ENCODE results near the gene LAMC1.

LAMC1 gene

GRCh38 chr1:183167676-183168075 lies 144.5 kb downstream of the LAMC1 start:
- no peak overlapping the region for H2AFZ ChIP-seq (ENCODE audit: low read length)
- no peaks in the 10 kb centered on the region for H3K79me1 ChIP-seq (ENCODE audit: low read depth, low read length)
- no peak overlapping the region for H3K14ac ChIP-seq (ENCODE audit: low read length)
- no peak overlapping the region for H3K23ac ChIP-seq (ENCODE audit: low read depth, low read length, poor library complexity)
- H2BK15ac ChIP-seq (ENCODE audit: low read length) = no peak overlapping the region
- no peaks in the 10 kb centered on the region for H3K9me3 ChIP-seq (replicated peaks in 1 of 2; ENCODE audit: control insufficient read depth in 2 of 2, insufficient read depth in 1 of 2, low read depth in 1 of 2, low read length in 2 of 2)
- H3K27ac ChIP-seq (replicated peaks; ENCODE audit: low read length) = no peak overlapping the region
- no peak overlapping the region for H3K4me3 ChIP-seq (ENCODE audit: low read length in 2 of 2)
- no peak overlapping the region for H4K91ac ChIP-seq (ENCODE audit: low read depth, low read length, poor library complexity)
- H3K27me3 ChIP-seq (ENCODE audit: control insufficient read depth in 3 of 3, insufficient read depth in 3 of 3, low read depth in 1 of 3, low read length in 3 of 3) = no peaks in the 10 kb centered on the region
- H3K4me2 ChIP-seq (ENCODE audit: insufficient read depth, low read length, poor library complexity, severe bottlenecking) = no peak overlapping the region
- no peak overlapping the region for H3K18ac ChIP-seq (ENCODE audit: low read length)
- H3K4me1 ChIP-seq (ENCODE audit: control insufficient read depth in 2 of 2, insufficient read depth in 1 of 2, low read depth in 1 of 2, low read length in 2 of 2) = peaks cover 7 to 18% of the 10 kb centered on the region in 2 donors
- no peak overlapping the region for H2BK120ac ChIP-seq (ENCODE audit: low read depth, low read length)
- H3K36me3 ChIP-seq (replicated peaks in 1 of 2; ENCODE audit: control insufficient read depth in 2 of 2, insufficient read depth in 2 of 2, low read length in 2 of 2) = no peaks in the 10 kb centered on the region
- H2BK5ac ChIP-seq (ENCODE audit: low read length) = no peak overlapping the region
- DNase-seq (ENCODE audit: low spot score) = no peak
- no peak overlapping the region for H2AK5ac ChIP-seq (ENCODE audit: low read depth, low read length)
- WGBS, 2 donors (ENCODE audit: extremely low coverage in 2 of 2, insufficient read length in 2 of 2, insufficient replicate concordance in 1 of 2) = no CpG with 5 or more reads among the region's 1 CpG
- H3K9ac ChIP-seq (ENCODE audit: low read depth, low read length, poor library complexity) = no peak overlapping the region
- no peak overlapping the region for H3K4ac ChIP-seq (ENCODE audit: low read length)
- no peak overlapping the region for H2BK12ac ChIP-seq (ENCODE audit: low read length)
- no peak overlapping the region for H4K8ac ChIP-seq (ENCODE audit: low read depth, low read length)

GRCh38 chr1:183168308-183168707 lies 145.1 kb downstream of the LAMC1 start:
- H2BK5ac ChIP-seq (ENCODE audit: low read length) = no peak overlapping the region
- H3K79me1 ChIP-seq (ENCODE audit: low read depth, low read length) = no peaks in the 10 kb centered on the region
- H2BK120ac ChIP-seq (ENCODE audit: low read depth, low read length) = no peak overlapping the region
- H2BK12ac ChIP-seq (ENCODE audit: low read length) = no peak overlapping the region
- no peak overlapping the region for H3K4ac ChIP-seq (ENCODE audit: low read length)
- H3K4me2 ChIP-seq (ENCODE audit: insufficient read depth, low read length, poor library complexity, severe bottlenecking) = no peak overlapping the region
- H3K14ac ChIP-seq (ENCODE audit: low read length) = no peak overlapping the region
- H3K23ac ChIP-seq (ENCODE audit: low read depth, low read length, poor library complexity) = no peak overlapping the region
- no CpG with 5 or more reads among the region's 3 CpGs for WGBS, 2 donors (ENCODE audit: extremely low coverage in 2 of 2, insufficient read length in 2 of 2, insufficient replicate concordance in 1 of 2)
- H2AK5ac ChIP-seq (ENCODE audit: low read depth, low read length) = no peak overlapping the region
- no peaks in the 10 kb centered on the region for H3K36me3 ChIP-seq (replicated peaks in 1 of 2; ENCODE audit: control insufficient read depth in 2 of 2, insufficient read depth in 2 of 2, low read length in 2 of 2)
- no peaks in the 10 kb centered on the region for H3K27me3 ChIP-seq (ENCODE audit: control insufficient read depth in 3 of 3, insufficient read depth in 3 of 3, low read depth in 1 of 3, low read length in 3 of 3)
- no peak overlapping the region for H3K18ac ChIP-seq (ENCODE audit: low read length)
- no peak overlapping the region for H4K91ac ChIP-seq (ENCODE audit: low read depth, low read length, poor library complexity)
- H3K4me1 ChIP-seq (ENCODE audit: control insufficient read depth in 2 of 2, insufficient read depth in 1 of 2, low read depth in 1 of 2, low read length in 2 of 2) = peaks cover 7 to 18% of the 10 kb centered on the region in 2 donors
- no peak overlapping the region for H4K8ac ChIP-seq (ENCODE audit: low read depth, low read length)
- no peak overlapping the region for H3K4me3 ChIP-seq (ENCODE audit: low read length in 2 of 2)
- no peak overlapping the region for H3K9ac ChIP-seq (ENCODE audit: low read depth, low read length, poor library complexity)
- H3K27ac ChIP-seq (replicated peaks; ENCODE audit: low read length) = no peak overlapping the region
- no peak for DNase-seq (ENCODE audit: low spot score)
- H2BK15ac ChIP-seq (ENCODE audit: low read length) = no peak overlapping the region
- H2AFZ ChIP-seq (ENCODE audit: low read length) = peak overlapping the region; percentile 40
- no peaks in the 10 kb centered on the region for H3K9me3 ChIP-seq (replicated peaks in 1 of 2; ENCODE audit: control insufficient read depth in 2 of 2, insufficient read depth in 1 of 2, low read depth in 1 of 2, low read length in 2 of 2)

- no peaks in the 10 kb centered on the region for H3K27me3 ChIP-seq (ENCODE audit: control insufficient read depth in 3 of 3, insufficient read depth in 3 of 3, low read depth in 1 of 3, low read length in 3 of 3)
- H3K27ac ChIP-seq (replicated peaks; ENCODE audit: low read length) = no peak overlapping the region
- no peak overlapping the region for H3K23ac ChIP-seq (ENCODE audit: low read depth, low read length, poor library complexity)
- H2BK12ac ChIP-seq (ENCODE audit: low read length) = no peak overlapping the region
- no peaks in the 10 kb centered on the region for H3K36me3 ChIP-seq (replicated peaks in 1 of 2; ENCODE audit: control insufficient read depth in 2 of 2, insufficient read depth in 2 of 2, low read length in 2 of 2)
- H4K8ac ChIP-seq (ENCODE audit: low read depth, low read length) = no peak overlapping the region
- H3K9ac ChIP-seq (ENCODE audit: low read depth, low read length, poor library complexity) = no peak overlapping the region
- H2AK5ac ChIP-seq (ENCODE audit: low read depth, low read length) = no peak overlapping the region
- H4K91ac ChIP-seq (ENCODE audit: low read depth, low read length, poor library complexity) = no peak overlapping the region
- no peak overlapping the region for H2BK5ac ChIP-seq (ENCODE audit: low read length)
- no peak overlapping the region for H2BK120ac ChIP-seq (ENCODE audit: low read depth, low read length)
- H2AFZ ChIP-seq (ENCODE audit: low read length) = no peak overlapping the region
- no peaks in the 10 kb centered on the region for H3K79me1 ChIP-seq (ENCODE audit: low read depth, low read length)
- no peak overlapping the region for H3K4me2 ChIP-seq (ENCODE audit: insufficient read depth, low read length, poor library complexity, severe bottlenecking)
- no peak overlapping the region for H3K14ac ChIP-seq (ENCODE audit: low read length)
- no peaks in the 10 kb centered on the region for H3K4me1 ChIP-seq (ENCODE audit: control insufficient read depth in 2 of 2, insufficient read depth in 1 of 2, low read depth in 1 of 2, low read length in 2 of 2)
- H3K4ac ChIP-seq (ENCODE audit: low read length) = no peak overlapping the region
- no peak overlapping the region for H3K18ac ChIP-seq (ENCODE audit: low read length)
- WGBS, 2 donors (ENCODE audit: extremely low coverage in 2 of 2, insufficient read length in 2 of 2, insufficient replicate concordance in 1 of 2) = no CpG with 5 or more reads among the region's 2 CpGs
- no peak overlapping the region for H3K4me3 ChIP-seq (ENCODE audit: low read length in 2 of 2)
- no peak overlapping the region for H2BK15ac ChIP-seq (ENCODE audit: low read length)
- H3K9me3 ChIP-seq (replicated peaks in 1 of 2; ENCODE audit: control insufficient read depth in 2 of 2, insufficient read depth in 1 of 2, low read depth in 1 of 2, low read length in 2 of 2) = no peaks in the 10 kb centered on the region
- no peak for DNase-seq (ENCODE audit: low spot score)
Observed at GRCh38 chr1:183173828-183174227, 150.6 kb downstream of the LAMC1 start.

GRCh38 chr1:183175631-183176030 lies 152.4 kb downstream of the LAMC1 start:
- Histone ChIP-seq H4K8ac (ENCODE audit: low read depth, low read length) (no peak overlapping the region), H3K14ac (ENCODE audit: low read length) (no peak overlapping the region), H3K79me1 (ENCODE audit: low read depth, low read length) (no peaks in the 10 kb centered on the region), H3K4me3 (ENCODE audit: low read length in 2 of 2) (peak overlapping the region in 1 of 2 donors; percentile 3), H3K23ac (ENCODE audit: low read depth, low read length, poor library complexity) (no peak overlapping the region), H2AK5ac (ENCODE audit: low read depth, low read length) (no peak overlapping the region), H2BK120ac (ENCODE audit: low read depth, low read length) (no peak overlapping the region), H2BK5ac (ENCODE audit: low read length) (no peak overlapping the region), H3K36me3 (replicated peaks in 1 of 2; ENCODE audit: control insufficient read depth in 2 of 2, insufficient read depth in 2 of 2, low read length in 2 of 2) (no peaks in the 10 kb centered on the region), H3K9ac (ENCODE audit: low read depth, low read length, poor library complexity) (no peak overlapping the region), H2BK12ac (ENCODE audit: low read length) (no peak overlapping the region), H3K27ac (replicated peaks; ENCODE audit: low read length) (no peak overlapping the region), H3K4me1 (ENCODE audit: control insufficient read depth in 2 of 2, insufficient read depth in 1 of 2, low read depth in 1 of 2, low read length in 2 of 2) (no peaks in the 10 kb centered on the region), H3K4me2 (ENCODE audit: insufficient read depth, low read length, poor library complexity, severe bottlenecking) (no peak overlapping the region), H3K27me3 (ENCODE audit: control insufficient read depth in 3 of 3, insufficient read depth in 3 of 3, low read depth in 1 of 3, low read length in 3 of 3) (no peaks in the 10 kb centered on the region), H2BK15ac (ENCODE audit: low read length) (no peak overlapping the region), H4K91ac (ENCODE audit: low read depth, low read length, poor library complexity) (no peak overlapping the region), H3K4ac (ENCODE audit: low read length) (no peak overlapping the region), H3K18ac (ENCODE audit: low read length) (no peak overlapping the region), H2AFZ (ENCODE audit: low read length) (no peak overlapping the region), H3K9me3 (replicated peaks in 1 of 2; ENCODE audit: control insufficient read depth in 2 of 2, insufficient read depth in 1 of 2, low read depth in 1 of 2, low read length in 2 of 2) (no peaks in the 10 kb centered on the region)
- DNase-seq (ENCODE audit: low spot score) = no peak
- WGBS, 2 donors (ENCODE audit: extremely low coverage in 2 of 2, insufficient read length in 2 of 2, insufficient replicate concordance in 1 of 2) = no CpG with 5 or more reads among the region's 1 CpG

All from neuronal stem cell (in vitro differentiated cells).